Stimulated activated CD4-positive, alpha-beta T cell treated with anti-CD3 and anti-CD28 coated beads, Interleukin-15, amount 100 ng/mL, for 48 hours (primary cell): ENCODE results near the gene ANKS1B.
"Not testable (repeated sequence)": the region's sequence is repeated elsewhere in the genome, so short reads cannot be mapped to it uniquely, and the experiment has no call there.

Source experiments
- DNase-seq, 2 donors: peaks; one replicate each; pipeline ENCODE4 v3.0.0-alpha.2; 2020; ENCODE audit warnings: low read depth in 2 of 2

Gene ANKS1B

GRCh38 chr12:99706736-99707473 lies 277.8 kb downstream of the ANKS1B start:
- no peak for DNase-seq

- DNase-seq, result no peak
Measured at GRCh38 chr12:99704458-99704857, 280.3 kb downstream of the ANKS1B start.

- DNase-seq, result no peak
Measured at GRCh38 chr12:99704036-99704435, 280.7 kb downstream of the ANKS1B start.

- no peak for DNase-seq
Measured at GRCh38 chr12:99700032-99700431, 284.7 kb downstream of the ANKS1B start.

GRCh38 chr12:99695050-99695449 lies 289.7 kb downstream of the ANKS1B start:
- DNase-seq, result no peak

GRCh38 chr12:99686142-99686541 lies 298.6 kb downstream of the ANKS1B start:
- DNase-seq, result no peak

- DNase-seq, result no peak
Measured at GRCh38 chr12:99680276-99680675, 304.5 kb downstream of the ANKS1B start.

- DNase-seq, result no peak
Measured at GRCh38 chr12:99670635-99671034, 314.1 kb downstream of the ANKS1B start.

GRCh38 chr12:99658671-99659349 lies 325.9 kb downstream of the ANKS1B start:
- DNase-seq, result no peak

- DNase-seq, result no peak
Measured at GRCh38 chr12:99649551-99649950, 335.2 kb downstream of the ANKS1B start.

GRCh38 chr12:99648183-99648582 lies 336.6 kb downstream of the ANKS1B start:
- no peak for DNase-seq

- no peak for DNase-seq
Measured at GRCh38 chr12:99647453-99647852, 337.3 kb downstream of the ANKS1B start, which contains the start of gene GARIN6. GARIN6 (plus strand) TSS chr12:99647753; CDS start chr12:99648175, 422 bp downstream.

- DNase-seq, result no peak
Measured at GRCh38 chr12:99644629-99645028, 340.1 kb downstream of the ANKS1B start.

- DNase-seq, result no peak
Measured at GRCh38 chr12:99627459-99627858, 357.3 kb downstream of the ANKS1B start.

- not testable (repeated sequence) for DNase-seq
Measured at GRCh38 chr12:99624591-99624990, 360.1 kb downstream of the ANKS1B start.

- no peak for DNase-seq
Measured at GRCh38 chr12:99620159-99620479, 364.6 kb downstream of the ANKS1B start.

GRCh38 chr12:99619389-99620158 lies 365.2 kb downstream of the ANKS1B start:
- DNase-seq, result no peak

- DNase-seq, result no peak
Measured at GRCh38 chr12:99618657-99619056, 366.1 kb downstream of the ANKS1B start.

- DNase-seq, result no peak
Measured at GRCh38 chr12:99611599-99611998, 373.1 kb downstream of the ANKS1B start.

GRCh38 chr12:99611117-99611516 lies 373.6 kb downstream of the ANKS1B start:
- DNase-seq, result no peak

- no peak for DNase-seq
Measured at GRCh38 chr12:99609455-99610181, 375.1 kb downstream of the ANKS1B start.

- DNase-seq, result no peak
Measured at GRCh38 chr12:99600388-99600787, 384.3 kb downstream of the ANKS1B start.
